NCI-H2227 treated with DMSO at 0.1 percent for 48 hours (cell line): ENCODE measurements around the gene NCKAP1.
"Not testable (repeated sequence)": the region's sequence is repeated elsewhere in the genome, so short reads cannot be mapped to it uniquely, and the experiment has no call there.

Source experiments
- DNase-seq: peaks from one replicate; lab custom pipeline; 2025; lab: John Stamatoyannopoulos, UW

NCKAP1 gene

GRCh38 chr2:182907081-182907830 is 131.0 kb downstream of the NCKAP1 start:
- DNase-seq: no peak

- DNase-seq: no peak
Measured at GRCh38 chr2:182906454-182906853, 131.8 kb downstream of the NCKAP1 start.

GRCh38 chr2:182904844-182905243 is 133.4 kb downstream of the NCKAP1 start:
- no peak for DNase-seq

- no peak for DNase-seq
Measured at GRCh38 chr2:182903566-182903965, 134.7 kb downstream of the NCKAP1 start.

- DNase-seq: no peak
Measured at GRCh38 chr2:182901748-182902147, 136.5 kb downstream of the NCKAP1 start.

- no peak for DNase-seq
Measured at GRCh38 chr2:182898718-182899117, 139.5 kb downstream of the NCKAP1 start.

- no peak for DNase-seq
Measured at GRCh38 chr2:182897137-182897536, 141.1 kb downstream of the NCKAP1 start.

GRCh38 chr2:182895798-182896197 is 142.5 kb downstream of the NCKAP1 start:
- DNase-seq: no peak

- no peak for DNase-seq
Measured at GRCh38 chr2:182895169-182895568, 143.1 kb downstream of the NCKAP1 start.

- no peak for DNase-seq
Measured at GRCh38 chr2:182894174-182894573, 144.1 kb downstream of the NCKAP1 start.

- DNase-seq: no peak
Measured at GRCh38 chr2:182893666-182894065, 144.6 kb downstream of the NCKAP1 start.

GRCh38 chr2:182893035-182893434 is 145.2 kb downstream of the NCKAP1 start:
- not testable (repeated sequence) for DNase-seq

- DNase-seq: no peak
Measured at GRCh38 chr2:182891611-182892010, 146.6 kb downstream of the NCKAP1 start.

- DNase-seq: no peak
Measured at GRCh38 chr2:182890773-182891378, 147.4 kb downstream of the NCKAP1 start.

- DNase-seq: no peak
Measured at GRCh38 chr2:182890305-182890704, 148.0 kb downstream of the NCKAP1 start.

- no peak for DNase-seq
Measured at GRCh38 chr2:182887753-182888415, 150.4 kb downstream of the NCKAP1 start.

- no peak for DNase-seq
Measured at GRCh38 chr2:182887093-182887492, 151.2 kb downstream of the NCKAP1 start.

GRCh38 chr2:182885771-182886170 is 152.5 kb downstream of the NCKAP1 start:
- DNase-seq: no peak

- DNase-seq: no peak
Measured at GRCh38 chr2:182883451-182883850, 154.8 kb downstream of the NCKAP1 start.

GRCh38 chr2:182880100-182880499 is 158.2 kb downstream of the NCKAP1 start:
- DNase-seq: not testable (repeated sequence)

- not testable (repeated sequence) for DNase-seq
Measured at GRCh38 chr2:182876653-182877052, 161.6 kb downstream of the NCKAP1 start.

GRCh38 chr2:182870227-182870626 is 168.0 kb downstream of the NCKAP1 start:
- DNase-seq: no peak
